ENCODE measurements around the gene NEURL4. TPM values are rescaled to one million over a fixed set of nuclear protein-coding genes. Genes with fewer than 3 reads are reported as not detected.

NEURL4 gene
- polyA plus RNA-seq, 1 donor: 28.7 TPM

DNA sequence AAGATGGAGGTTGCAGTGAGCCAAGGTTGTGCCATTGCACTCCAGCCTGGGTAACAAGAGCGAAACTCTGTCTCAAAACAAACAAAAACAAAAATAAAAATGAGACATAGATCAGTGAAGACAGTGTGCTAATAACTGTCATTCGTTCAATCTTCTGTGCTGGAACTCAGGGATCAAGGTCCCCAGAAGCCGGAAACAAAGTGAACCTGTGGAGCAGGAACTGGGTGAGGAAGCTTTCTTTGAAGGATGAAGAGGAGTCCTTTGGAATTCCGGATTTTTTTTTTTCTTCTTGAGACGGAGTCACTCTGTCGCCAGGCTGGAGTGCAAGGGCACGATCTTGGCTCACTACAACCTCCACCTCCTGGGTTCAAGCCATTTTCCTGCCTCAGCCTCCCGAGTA lies 49.7 kb downstream of the NEURL4 start:
- 20% methylated on average over 1 of the region's 8 CpGs for WGBS (ENCODE audit: insufficient coverage, low lambda C conversion rate)
- Histone ChIP-seq H3K27ac (ENCODE audit: low read length) (peak overlapping the region; percentile 49), H3K36me3 (ENCODE audit: control insufficient read depth, insufficient read depth, low read length) (no peaks in the 10 kb centered on the region), H3K4me3 (ENCODE audit: low read length) (no peak overlapping the region), H3K4me1 (ENCODE audit: control insufficient read depth, insufficient read depth, low read length) (peaks cover 34% of the 10 kb centered on the region), H3K9me3 (ENCODE audit: control insufficient read depth, low read depth, low read length) (peaks cover 4% of the 10 kb centered on the region), H3K27me3 (ENCODE audit: control insufficient read depth, insufficient read depth, low read length) (peaks cover 16% of the 10 kb centered on the region)
- DNase-seq: peak; percentile 61 to 85

DNA sequence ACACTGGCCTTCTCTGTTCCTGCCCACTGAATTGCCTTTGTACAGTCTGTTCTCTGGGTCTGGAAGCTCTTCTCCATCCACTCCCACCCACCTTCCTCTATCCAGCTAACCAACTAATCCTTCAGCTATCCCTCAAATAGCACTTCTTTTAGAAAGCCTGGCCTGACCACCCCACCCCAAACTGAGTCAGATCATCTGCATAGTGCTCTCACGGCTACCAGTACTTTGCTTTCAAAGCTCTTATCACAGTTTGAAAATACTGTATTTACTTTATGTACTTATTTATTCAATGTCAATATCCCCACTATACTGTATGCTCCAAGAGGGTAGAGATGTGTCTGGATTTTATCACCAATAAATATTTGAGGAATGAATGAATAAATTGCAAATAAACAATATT lies 62.4 kb downstream of the NEURL4 start:
- peaks cover 15% of the 10 kb centered on the region for H3K4me1 ChIP-seq (ENCODE audit: control insufficient read depth, insufficient read depth, low read length)
- 20% methylated on average over 1 of the region's 1 CpG for WGBS (ENCODE audit: insufficient coverage, low lambda C conversion rate)
- H3K9me3 ChIP-seq (ENCODE audit: control insufficient read depth, low read depth, low read length): no peaks in the 10 kb centered on the region
- H3K4me3 ChIP-seq (ENCODE audit: low read length): no peak overlapping the region
- peaks cover 20% of the 10 kb centered on the region for H3K27me3 ChIP-seq (ENCODE audit: control insufficient read depth, insufficient read depth, low read length)
- DNase-seq: no peak
- H3K27ac ChIP-seq (ENCODE audit: low read length): no peak overlapping the region
- no peaks in the 10 kb centered on the region for H3K36me3 ChIP-seq (ENCODE audit: control insufficient read depth, insufficient read depth, low read length)

Other genes starting within 250 kb of the NEURL4 start
- 9.7 TPM for gene CLEC10A, start 249.1 kb downstream of the NEURL4 start, polyA plus RNA-seq
- 0.40 TPM for gene ASGR2, start 214.5 kb downstream of the NEURL4 start, polyA plus RNA-seq
- gene ASGR1, start 150.0 kb downstream of the NEURL4 start, polyA plus RNA-seq: 5.7 TPM
- 16.7 TPM for gene DLG4, start 109.5 kb downstream of the NEURL4 start, polyA plus RNA-seq
- gene ACADVL, start 109.4 kb downstream of the NEURL4 start, polyA plus RNA-seq: 490 TPM
- 44.5 TPM for gene DVL2, start 94.8 kb downstream of the NEURL4 start, polyA plus RNA-seq
- 45.4 TPM for gene PHF23, start 89.9 kb downstream of the NEURL4 start, polyA plus RNA-seq
- gene GABARAP, start 86.9 kb downstream of the NEURL4 start, polyA plus RNA-seq: 724 TPM
- gene CTDNEP1, start 77.6 kb downstream of the NEURL4 start, polyA plus RNA-seq: 124 TPM
- 45.8 TPM for gene ELP5, start 77.1 kb downstream of the NEURL4 start, polyA plus RNA-seq
- gene CLDN7, start 66.9 kb downstream of the NEURL4 start, polyA plus RNA-seq: 250 TPM
- gene SLC2A4, start 47.6 kb downstream of the NEURL4 start, polyA plus RNA-seq: 1.1 TPM
- 2.8 TPM for gene YBX2, start 34.7 kb downstream of the NEURL4 start, polyA plus RNA-seq
- gene EIF5A, start 21.7 kb downstream of the NEURL4 start, polyA plus RNA-seq: 263 TPM
- 53.0 TPM for gene GPS2, start 14.0 kb downstream of the NEURL4 start, polyA plus RNA-seq
- gene ACAP1, start 7.2 kb upstream of the NEURL4 start, polyA plus RNA-seq: 12.2 TPM
- gene KCTD11, start 22.8 kb upstream of the NEURL4 start, polyA plus RNA-seq: 8.2 TPM
- 0.04 TPM for gene TMEM95, start 25.8 kb upstream of the NEURL4 start, polyA plus RNA-seq
- gene TNK1, start 51.8 kb upstream of the NEURL4 start, polyA plus RNA-seq: 7.4 TPM
- 16.9 TPM for gene PLSCR3, start 65.2 kb upstream of the NEURL4 start, polyA plus RNA-seq
- gene TMEM256, start 74.8 kb upstream of the NEURL4 start, polyA plus RNA-seq: 187 TPM
- 12.9 TPM for gene NLGN2, start 78.5 kb upstream of the NEURL4 start, polyA plus RNA-seq
- gene SPEM1, start 91.0 kb upstream of the NEURL4 start, polyA plus RNA-seq: not detected
- not detected for gene SPEM2, start 96.3 kb upstream of the NEURL4 start, polyA plus RNA-seq
- not detected for gene SPEM3, start 99.5 kb upstream of the NEURL4 start, polyA plus RNA-seq
- 7.5 TPM for gene TMEM102, start 106.1 kb upstream of the NEURL4 start, polyA plus RNA-seq
- 1.3 TPM for gene FGF11, start 110.2 kb upstream of the NEURL4 start, polyA plus RNA-seq
- 7.4 TPM for gene CHRNB1, start 115.7 kb upstream of the NEURL4 start, polyA plus RNA-seq
- gene ZBTB4, start 150.3 kb upstream of the NEURL4 start, polyA plus RNA-seq: 65.6 TPM
- gene SLC35G6, start 152.1 kb upstream of the NEURL4 start, polyA plus RNA-seq: 0.52 TPM
- gene POLR2A, start 155.0 kb upstream of the NEURL4 start, polyA plus RNA-seq: 98.7 TPM
- 32.7 TPM for gene TNFSF12, start 219.7 kb upstream of the NEURL4 start, polyA plus RNA-seq
- 23.4 TPM for gene TNFSF13, start 229.4 kb upstream of the NEURL4 start, polyA plus RNA-seq
- 47.7 TPM for gene SENP3, start 232.6 kb upstream of the NEURL4 start, polyA plus RNA-seq

All from large intestine (tissue), 3 donors.